Spleen (tissue), 11 donors: ENCODE results near the gene CDC42BPB. TPM values are rescaled to one million over a fixed set of nuclear protein-coding genes. Genes with fewer than 3 reads are reported as not detected.

ENCODE experiments used
- DNase-seq: peaks from one replicate; pipeline ENCODE4 v3.0.0-alpha.2; 2020
- H3K27ac ChIP-seq, 8 donors: fragments of 200-600 bp; sonication (generic) in 7 of 8; 1 replicate in 4 of 8; 2 replicates in 4 of 8; pipeline versions ENCODE4 v1.5.0 to v1.8.0; 2016 to 2021; ENCODE audit warnings: inconsistent platforms in 4 of 8, mild to moderate bottlenecking in 4 of 8, moderate library complexity in 1 of 8
- H3K27me3 ChIP-seq, 7 donors: fragments of 200-600 bp; sonication (generic) in 6 of 7; replicated peaks in 1 of 7; 1 replicate in 4 of 7; 2 replicates in 3 of 7; pipeline versions ENCODE4 v1.5.0 to v1.8.0; 2016 to 2021; ENCODE audit warnings: inconsistent platforms in 3 of 7, mild to moderate bottlenecking in 1 of 7
- H3K36me3 ChIP-seq, 6 donors: fragments of 200-600 bp; sonication (generic) in 5 of 6; 1 replicate in 4 of 6; 2 replicates in 2 of 6; pipeline versions ENCODE4 v1.5.0 to v1.8.0; 2016 to 2021; ENCODE audit warnings: inconsistent platforms in 2 of 6
- H3K4me1 ChIP-seq, 6 donors: fragments of 200-600 bp; sonication (generic) in 5 of 6; 1 replicate in 3 of 6; 2 replicates in 3 of 6; pipeline versions ENCODE4 v1.5.0 to v1.8.0; 2016 to 2021; ENCODE audit warnings: inconsistent platforms in 3 of 6
- H3K4me3 ChIP-seq, 8 donors: fragments of 200-600 bp; sonication (generic) in 7 of 8; 1 replicate in 4 of 8; 2 replicates in 4 of 8; pipeline versions ENCODE4 v1.5.0 to v1.8.0; 2016 to 2021; ENCODE audit warnings: inconsistent platforms in 4 of 8, mild to moderate bottlenecking in 4 of 8, moderate library complexity in 2 of 8
- H3K9me3 ChIP-seq, 8 donors: fragments of 200-600 bp; sonication (generic) in 7 of 8; 1 replicate in 4 of 8; 2 replicates in 4 of 8; pipeline versions ENCODE4 v1.5.0 to v1.8.0; 2016 to 2021; ENCODE audit warnings: inconsistent platforms in 4 of 8
- CTCF ChIP-seq, 11 experiments: fragments of 200-600 bp in 7 of 11; fragments of 450-650 bp in 4 of 11; sonication (generic) in 4 of 11; IDR thresholded peaks in 8 of 11; conservative IDR thresholded peaks in 3 of 11; 1 replicate in 7 of 11; 2 replicates in 4 of 11; pipeline versions ENCODE4 v1.4.0 to v1.8.0; 2016 to 2021; ENCODE audit warnings: antibody characterized with exemption in 11 of 11, inconsistent platforms in 4 of 11, mild to moderate bottlenecking in 1 of 11
- POLR2A ChIP-seq, 3 donors: fragments of 450-650 bp; IDR thresholded peaks; one replicate each; pipeline ENCODE4 v1.5.1; 2017; ENCODE audit warnings: antibody characterized with exemption in 3 of 3, mild to moderate bottlenecking in 1 of 3
- POLR2AphosphoS5 ChIP-seq, 3 donors: sonication (generic); formaldehyde crosslinking; IDR thresholded peaks; one replicate each; pipeline ENCODE4 v1.5.1; 2017; ENCODE audit warnings: antibody characterized with exemption in 3 of 3
- WGBS, 5 donors: extraction: QIAGEN DNeasy Blood & Tissue Kit in 3 of 5; methylation state at CpG; one replicate each; pipeline versions ENCODE4 v1.1.5 to v1.1.7; 2013 to 2018; 5-methylcytosine and 5-hydroxymethylcytosine counted together
- intact Hi-C: fragments of 100-400 bp; cut with DNase I; formaldehyde crosslinking; loops from one replicate; pipeline ENCODE4 v1.15.0; 2023; ENCODE audit warnings: low total_unique reads
- polyA plus RNA-seq, 3 donors: library from polyadenylated mRNA; stranded (reverse); fragments of 200-250 nt; gene quantifications; one replicate each; pipeline ENCODE4 v1.2.1, GENCODE V29; 2013
- total RNA-seq, 7 donors: library from RNA; depleted of rRNA in 3 of 7; stranded (reverse); fragments of >200 nt in 3 of 7; fragmentation: NEBNext Ultra II Directional in 4 of 7; extraction: Animal tissue kit (Norgen Biotek cat#: 25700) in 4 of 7; gene quantifications; one replicate each; pipeline versions ENCODE4 v1.1.0 to v1.2.1, GENCODE V29; 2016 to 2021
- donor health status: healthy with polysubstance abuse.
- donor health status: DM: no; HTN: no; CAD: no; lungs with moderate emphysema.
- donor health status: DM: no; HTN: no; CAD: no.
- donor health status: Bipolar disorder and iron deficiency.
- donor health status: healthy.
- donor health status: DM: no; HTN: no; CAD: no.
- donor health status: DM: yes; HTN: yes; CAD: no.

Gene CDC42BPB
- total and polyA plus RNA-seq, 10 donors: 6.4 to 94.5 (median 77.8) TPM

GRCh38 chr14:102915292-102916110, 141.8 kb downstream of the CDC42BPB start:
- Histone ChIP-seq H3K9me3 (no peaks in the 10 kb centered on the region), H3K36me3 (peaks cover 0 to 31% (median 11%) of the 10 kb centered on the region in 6 donors), H3K27ac (peak overlapping the region in 3 of 8 donors; percentile 67 to 80 (median 69)), H3K4me3 (no peak overlapping the region), H3K27me3 (no peaks in the 10 kb centered on the region), H3K4me1 (peaks cover 11 to 52% (median 41%) of the 10 kb centered on the region in 6 donors)
- intact Hi-C loops: loop anchor here (5.0 kb wide), 1 partner anchor 223 kb away; no protein-coding TSS in a partner anchor
- TF ChIP-seq POLR2AphosphoS5 (IDR thresholded peaks at IDR 0.05) (no peak), CTCF (IDR thresholded peaks at IDR 0.05 in 8 of 11, conservative IDR thresholded peaks at IDR 0.05 in 3 of 11) (no peak), POLR2A (IDR thresholded peaks at IDR 0.05) (no peak)
- WGBS, 5 donors: 79 to 91% (median 86%) methylated on average over 12 to 19 of the region's 19 CpGs
- no peak for DNase-seq

DNA sequence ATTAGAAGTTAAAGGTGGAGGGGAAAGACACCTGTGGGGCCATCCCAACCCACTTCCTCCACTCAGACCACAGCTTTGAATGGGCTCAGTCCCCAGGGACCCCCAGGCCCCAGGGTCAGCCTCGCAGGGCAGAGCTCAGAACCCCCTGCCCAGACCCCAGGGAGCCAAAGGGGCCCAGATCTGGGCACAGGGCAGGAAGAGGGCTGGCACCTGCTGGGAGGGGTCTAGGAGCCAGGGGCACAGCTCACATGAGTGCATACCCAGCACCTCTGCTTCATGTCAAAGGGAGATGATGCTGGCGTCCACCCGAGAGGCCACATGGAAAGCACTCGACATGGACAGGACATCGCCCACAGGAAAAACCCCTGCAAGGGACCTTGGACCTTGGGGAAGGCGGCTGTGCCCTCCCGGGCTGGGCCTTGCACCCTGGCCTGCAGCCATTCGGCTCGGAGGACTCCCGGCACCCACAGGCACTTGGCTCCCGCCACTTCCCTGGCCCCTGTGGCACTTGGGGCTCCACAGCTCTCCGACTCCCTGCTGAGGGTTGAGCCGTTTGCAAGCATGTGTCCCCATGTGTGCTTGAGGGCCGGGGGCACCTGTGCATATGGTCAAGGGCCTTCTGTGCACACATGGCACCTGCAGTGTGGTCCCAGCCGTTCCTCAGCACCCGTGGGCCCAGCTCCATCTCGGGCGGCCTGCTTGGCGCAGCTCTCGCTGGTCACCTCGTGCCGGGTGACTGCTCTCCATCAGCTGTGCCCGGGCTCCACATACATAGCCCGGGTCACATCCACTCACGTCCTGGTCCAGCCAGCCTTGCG, 142.7 kb downstream of the CDC42BPB start:
- no peak for DNase-seq
- H3K4me3 ChIP-seq: no peak overlapping the region
- no peak for TF ChIP-seq POLR2A (IDR thresholded peaks at IDR 0.05)
- TF ChIP-seq CTCF (IDR thresholded peaks at IDR 0.05 in 8 of 11, conservative IDR thresholded peaks at IDR 0.05 in 3 of 11): no peak
- TF ChIP-seq POLR2AphosphoS5 (IDR thresholded peaks at IDR 0.05): peak in 2 of 3 donors; percentile 18 to 61
- H3K27me3 ChIP-seq: no peaks in the 10 kb centered on the region
- no peak overlapping the region for H3K27ac ChIP-seq
- WGBS, 5 donors: 63 to 85% (median 74%) methylated on average over 13 to 26 of the region's 26 CpGs
- peaks cover 11 to 52% (median 41%) of the 10 kb centered on the region in 6 donors for H3K4me1 ChIP-seq
- intact Hi-C loops: loop anchor here (5.0 kb wide), 1 partner anchor 222 kb away; no protein-coding TSS in a partner anchor
- H3K9me3 ChIP-seq: no peaks in the 10 kb centered on the region
- H3K36me3 ChIP-seq: peaks cover 0 to 40% (median 11%) of the 10 kb centered on the region in 6 donors

DNA sequence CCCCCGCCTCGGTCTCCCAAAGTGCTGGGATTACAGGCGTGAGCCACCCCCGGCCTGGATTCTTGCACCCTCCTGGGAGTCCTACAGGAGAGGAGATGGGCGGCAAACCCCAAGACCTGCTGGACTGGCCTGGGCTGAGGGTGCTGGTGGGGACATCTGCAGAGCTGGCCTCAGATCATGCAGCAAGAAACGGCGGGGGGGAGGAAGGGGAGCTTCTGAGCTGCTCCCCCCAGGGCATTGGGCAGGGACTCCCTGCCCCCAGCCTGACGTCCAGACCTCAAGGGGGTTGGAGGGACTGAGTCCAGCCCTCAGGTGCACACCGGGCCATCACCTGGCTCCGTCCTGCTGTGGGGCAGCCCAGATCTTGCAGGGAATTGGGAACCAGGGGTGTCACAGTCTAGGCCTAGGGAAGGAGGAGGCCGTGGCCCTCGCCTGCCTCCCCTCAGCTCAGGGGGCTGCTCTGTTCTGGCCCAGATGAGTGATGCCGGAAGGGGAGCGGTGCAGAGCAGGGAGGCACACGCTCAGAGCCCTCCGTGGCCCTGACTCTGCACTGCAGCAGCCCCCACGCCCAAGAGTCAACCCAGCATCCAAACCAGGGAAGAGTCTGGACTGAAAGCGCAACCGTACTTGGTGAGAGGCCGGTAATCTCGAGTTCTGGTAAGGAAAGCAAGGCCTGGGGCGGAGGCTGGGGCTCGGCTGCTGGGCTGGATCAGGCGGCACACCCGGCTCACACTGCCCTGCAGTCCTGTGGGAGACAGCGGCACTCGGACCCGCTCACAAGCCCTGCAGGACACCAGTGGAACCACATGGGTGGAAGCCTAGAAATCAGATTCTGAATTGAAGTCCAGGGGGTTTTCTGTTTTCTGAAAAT, 143.8 kb downstream of the CDC42BPB start:
- H3K4me1 ChIP-seq: peaks cover 11 to 52% (median 41%) of the 10 kb centered on the region in 6 donors
- peak in 2 of 3 donors; percentile 10 to 49 for TF ChIP-seq POLR2AphosphoS5 (IDR thresholded peaks at IDR 0.05)
- TF ChIP-seq CTCF (IDR thresholded peaks at IDR 0.05 in 8 of 11, conservative IDR thresholded peaks at IDR 0.05 in 3 of 11): no peak
- TF ChIP-seq POLR2A (IDR thresholded peaks at IDR 0.05): no peak
- intact Hi-C loops: no loop called here
- no peak overlapping the region for H3K27ac ChIP-seq
- peaks cover 0 to 51% (median 14%) of the 10 kb centered on the region in 6 donors for H3K36me3 ChIP-seq
- no peak overlapping the region for H3K4me3 ChIP-seq
- H3K9me3 ChIP-seq: no peaks in the 10 kb centered on the region
- peak; percentile 72 for DNase-seq
- 91 to 94% (median 92%) methylated on average over 26 to 28 of the region's 28 CpGs for WGBS, 5 donors
- no peaks in the 10 kb centered on the region for H3K27me3 ChIP-seq
